Astrocyte (in vitro differentiated cells and primary cell): ENCODE measurements around the gene CA5B. TPM values are rescaled to one million over a fixed set of nuclear protein-coding genes. Genes with fewer than 3 reads are reported as not detected.
A peak's percentile ranks its signal among the peaks of the same experiment; 100 is the strongest.

ENCODE experiments used
- DNase-seq: peaks from one replicate; pipeline ENCODE4 v3.0.0-alpha.2; 2010; ENCODE audit warnings: low read depth
- FAIRE-seq: peaks from 2 replicates; lab custom pipeline; 2011; peaks lifted over from hg19 to GRCh38; lab: Jason Lieb, UNC
- H2AFZ ChIP-seq: 2 replicates; pipeline ENCODE4 v1.6.0; 2012; ENCODE audit warnings: low read depth, low read length, inconsistent platforms
- H3K27ac ChIP-seq: 2 replicates; pipeline ENCODE4 v1.5.1; 2011; ENCODE audit warnings: low read depth, low read length, inconsistent platforms
- H3K27me3 ChIP-seq: 2 replicates; pipeline ENCODE4 v1.6.0; 2011; ENCODE audit warnings: low read length, inconsistent platforms; ENCODE audit not compliant: insufficient read depth
- H3K36me3 ChIP-seq: 2 replicates; pipeline ENCODE4 v1.5.1; 2011; ENCODE audit warnings: low read length, inconsistent platforms; ENCODE audit not compliant: insufficient read depth
- H3K4me1 ChIP-seq: 2 replicates; pipeline ENCODE4 v1.5.1; 2011; ENCODE audit warnings: low read length, inconsistent platforms; ENCODE audit not compliant: insufficient read depth
- H3K4me2 ChIP-seq: 2 replicates; pipeline ENCODE4 v1.6.0; 2012; ENCODE audit warnings: low read length, inconsistent platforms
- H3K4me3 ChIP-seq: 2 replicates; pipeline ENCODE4 v1.5.1; 2011; ENCODE audit warnings: low read depth, mild to moderate bottlenecking, low read length, inconsistent platforms; ENCODE audit not compliant: insufficient read depth
- H3K79me2 ChIP-seq: 2 replicates; pipeline ENCODE4 v1.6.0; 2012; ENCODE audit warnings: mild to moderate bottlenecking, low read length, inconsistent platforms; ENCODE audit not compliant: insufficient read depth
- H3K9ac ChIP-seq: 2 replicates; pipeline ENCODE4 v1.6.0; 2012; ENCODE audit warnings: mild to moderate bottlenecking, low read length, inconsistent platforms
- H3K9me3 ChIP-seq: 2 replicates; pipeline ENCODE4 v1.5.1; 2012; ENCODE audit warnings: low read depth, mild to moderate bottlenecking, low read length, inconsistent platforms; ENCODE audit not compliant: insufficient read depth
- H4K20me1 ChIP-seq: 2 replicates; pipeline ENCODE4 v1.6.0; 2012; ENCODE audit warnings: low read length, inconsistent platforms; ENCODE audit not compliant: insufficient read depth
- H3K27ac Mint-ChIP-seq: one replicate; pipeline ENCODE4 v1.8.0; 2021; ENCODE audit warnings: mild to moderate bottlenecking, mixed read lengths; ENCODE audit not compliant: unreplicated experiment
- H3K27me3 Mint-ChIP-seq: one replicate; pipeline ENCODE4 v1.8.0; 2021; ENCODE audit warnings: low read depth, mixed read lengths; ENCODE audit not compliant: unreplicated experiment
- H3K36me3 Mint-ChIP-seq: one replicate; pipeline ENCODE4 v1.8.0; 2021; ENCODE audit warnings: low read depth, mixed read lengths; ENCODE audit not compliant: unreplicated experiment
- H3K4me1 Mint-ChIP-seq: one replicate; pipeline ENCODE4 v1.8.0; 2021; ENCODE audit warnings: low read depth, mixed read lengths; ENCODE audit not compliant: unreplicated experiment
- H3K4me3 Mint-ChIP-seq: one replicate; pipeline ENCODE4 v1.8.0; 2021; ENCODE audit warnings: mild to moderate bottlenecking, moderate library complexity, mixed read lengths; ENCODE audit not compliant: unreplicated experiment
- H3K9me3 Mint-ChIP-seq: one replicate; pipeline ENCODE4 v1.8.0; 2021; ENCODE audit warnings: mild to moderate bottlenecking, mixed read lengths; ENCODE audit not compliant: unreplicated experiment
- CTCF ChIP-seq: IDR thresholded peaks from 2 replicates; pipeline ENCODE4 v1.5.1; 2011; ENCODE audit warnings: low read depth, mild to moderate bottlenecking, inconsistent platforms, low read length, moderate library complexity; ENCODE audit not compliant: insufficient read depth
- EZH2 ChIP-seq: IDR thresholded peaks from 2 replicates; pipeline ENCODE4 v1.6.1; 2012; ENCODE audit warnings: mild to moderate bottlenecking, low read length, inconsistent platforms; ENCODE audit not compliant: insufficient read depth
- total RNA-seq: library from RNA; stranded (reverse); gene quantifications from 2 replicates; pipeline ENCODE4 v1.2.1, GENCODE V29; 2021

Gene CA5B
- total RNA-seq, 1 donor from 2014 or later, result 6.4 TPM

- no peak overlapping the region for H2AFZ ChIP-seq
- H3K9me3 Mint-ChIP-seq, result no peaks in the 10 kb centered on the region
- peak; percentile 98 for FAIRE-seq
Observed at GRCh38 chrX:15749642-15750610, 11.9 kb downstream of the CA5B start.

GRCh38 chrX:15750611-15751154, 12.6 kb downstream of the CA5B start:
- H3K4me3 Mint-ChIP-seq, result no peak overlapping the region
- H3K9ac ChIP-seq, result no peak overlapping the region
- no peaks in the 10 kb centered on the region for H3K36me3 ChIP-seq
- peak; percentile 92 for FAIRE-seq
- H3K27me3 Mint-ChIP-seq, result no peaks in the 10 kb centered on the region
- H3K4me1 Mint-ChIP-seq, result peaks cover 1% of the 10 kb centered on the region
- no peaks in the 10 kb centered on the region for H3K9me3 ChIP-seq
- no peaks in the 10 kb centered on the region for H3K27me3 ChIP-seq
- H4K20me1 ChIP-seq, result no peaks in the 10 kb centered on the region
- no peaks in the 10 kb centered on the region for H3K36me3 Mint-ChIP-seq
- peak overlapping the region; percentile 10 for H3K4me2 ChIP-seq
- H3K9me3 Mint-ChIP-seq, result no peaks in the 10 kb centered on the region
- H3K79me2 ChIP-seq, result no peaks in the 10 kb centered on the region
- no peak overlapping the region for H3K27ac ChIP-seq
- no peak overlapping the region for H3K4me3 ChIP-seq
- TF ChIP-seq EZH2 (no peak), CTCF (no peak)
- DNase-seq, result no peak
- no peak overlapping the region for H3K27ac Mint-ChIP-seq
- no peak overlapping the region for H2AFZ ChIP-seq
- H3K4me1 ChIP-seq, result peaks cover 3% of the 10 kb centered on the region

More at GRCh38 chrX:15749642-15750610, 11.9 kb downstream of the CA5B start:
- H3K27ac ChIP-seq, result no peak overlapping the region
- peaks cover 3% of the 10 kb centered on the region for H3K4me1 ChIP-seq
- H3K27me3 ChIP-seq, result no peaks in the 10 kb centered on the region
- H4K20me1 ChIP-seq, result no peaks in the 10 kb centered on the region
- Mint-ChIP-seq H3K4me3 (no peak overlapping the region), H3K27me3 (no peaks in the 10 kb centered on the region), H3K36me3 (no peaks in the 10 kb centered on the region), H3K27ac (no peak overlapping the region), H3K4me1 (peaks cover 1% of the 10 kb centered on the region)
- TF ChIP-seq CTCF (no peak), EZH2 (no peak)
- DNase-seq, result no peak
- H3K4me2 ChIP-seq, result no peak overlapping the region
- no peak overlapping the region for H3K9ac ChIP-seq
- no peaks in the 10 kb centered on the region for H3K79me2 ChIP-seq
- H3K36me3 ChIP-seq, result no peaks in the 10 kb centered on the region
- no peak overlapping the region for H3K4me3 ChIP-seq
- no peaks in the 10 kb centered on the region for H3K9me3 ChIP-seq
